SKM-1 treated with dmso at 0.1 percent for 144 hours (cell line): ENCODE results near the gene XPO6.

Experiments used
- DNase-seq: peaks from one replicate; lab custom pipeline; 2025; ENCODE audit not compliant: unreplicated experiment; lab: John Stamatoyannopoulos, UW

Gene XPO6

DNA sequence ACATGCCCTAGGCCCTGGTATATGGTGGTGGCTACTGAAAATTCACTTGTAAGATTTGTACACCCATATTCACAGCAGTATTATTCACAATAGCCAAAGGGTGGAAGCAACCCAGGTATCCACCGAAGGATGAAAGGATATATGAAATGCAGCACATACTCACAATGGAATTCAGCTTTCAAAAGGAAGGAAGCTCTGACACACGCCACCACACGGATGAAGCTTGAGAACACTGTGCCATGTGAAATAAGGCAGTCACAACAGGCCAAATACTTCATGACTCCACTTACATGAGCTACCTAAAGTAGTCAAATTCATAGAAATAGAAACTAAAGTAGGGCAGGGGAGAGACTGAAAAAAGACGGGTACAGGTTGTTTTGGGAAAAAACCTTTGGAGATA is 2.9 kb downstream of the XPO6 start:
- DNase-seq: no peak

DNA sequence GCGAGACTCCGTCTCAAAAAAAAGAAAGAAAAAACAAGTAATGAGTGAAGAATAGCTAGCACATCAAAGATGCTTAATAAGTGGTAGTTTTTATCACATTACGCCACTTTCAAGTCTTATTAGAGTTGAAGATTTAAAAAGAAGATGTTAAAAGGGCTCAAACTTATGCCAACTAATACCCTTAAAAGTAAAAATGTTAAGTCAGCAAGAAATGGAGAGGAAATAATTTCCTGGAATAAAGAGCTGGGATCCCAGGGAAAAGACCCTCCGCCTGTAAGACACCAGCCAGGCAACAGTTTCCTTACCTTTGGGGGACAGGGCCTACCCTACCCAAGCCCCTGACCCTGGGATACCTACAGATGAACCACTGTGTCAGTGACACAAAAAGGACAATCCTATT is 3.6 kb downstream of the XPO6 start:
- DNase-seq: no peak

DNA sequence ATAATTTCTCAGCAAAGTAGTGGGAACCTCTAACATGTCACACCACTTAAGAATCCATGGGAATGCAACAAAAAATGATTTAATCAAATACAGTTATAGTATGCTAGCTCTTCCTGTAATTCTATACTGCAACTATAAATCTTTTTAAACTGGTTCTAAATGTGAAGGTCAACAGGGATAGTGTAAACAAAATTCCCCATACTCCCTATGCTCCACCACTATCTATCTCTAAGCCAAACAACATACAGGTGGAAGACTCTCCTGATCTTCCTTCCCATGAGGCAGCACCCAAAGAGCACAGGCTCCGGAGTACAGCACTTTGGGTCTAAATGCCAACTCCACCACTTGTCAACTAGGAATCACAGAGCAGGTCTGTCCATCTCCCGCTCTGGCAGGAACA is 4.4 kb downstream of the XPO6 start:
- DNase-seq: no peak

DNA sequence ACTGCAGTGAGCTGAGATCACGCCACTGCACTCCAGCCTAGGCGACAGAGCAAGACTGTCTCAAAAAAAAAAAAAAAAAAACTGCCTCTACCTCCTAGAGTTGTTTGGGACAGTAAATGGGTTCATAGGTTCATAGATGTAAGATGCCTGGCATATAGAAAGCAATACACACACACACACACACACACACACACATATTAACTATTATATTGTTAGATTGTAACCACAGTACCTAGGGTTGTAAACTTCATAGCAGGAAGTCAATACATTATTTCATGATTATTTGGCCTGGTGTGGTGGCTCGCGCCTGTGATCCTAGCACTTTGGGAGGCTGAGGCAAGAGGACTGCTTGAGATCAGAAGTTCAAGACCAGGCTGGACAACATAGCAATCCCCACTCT is 5.8 kb downstream of the XPO6 start:
- no peak for DNase-seq

DNA sequence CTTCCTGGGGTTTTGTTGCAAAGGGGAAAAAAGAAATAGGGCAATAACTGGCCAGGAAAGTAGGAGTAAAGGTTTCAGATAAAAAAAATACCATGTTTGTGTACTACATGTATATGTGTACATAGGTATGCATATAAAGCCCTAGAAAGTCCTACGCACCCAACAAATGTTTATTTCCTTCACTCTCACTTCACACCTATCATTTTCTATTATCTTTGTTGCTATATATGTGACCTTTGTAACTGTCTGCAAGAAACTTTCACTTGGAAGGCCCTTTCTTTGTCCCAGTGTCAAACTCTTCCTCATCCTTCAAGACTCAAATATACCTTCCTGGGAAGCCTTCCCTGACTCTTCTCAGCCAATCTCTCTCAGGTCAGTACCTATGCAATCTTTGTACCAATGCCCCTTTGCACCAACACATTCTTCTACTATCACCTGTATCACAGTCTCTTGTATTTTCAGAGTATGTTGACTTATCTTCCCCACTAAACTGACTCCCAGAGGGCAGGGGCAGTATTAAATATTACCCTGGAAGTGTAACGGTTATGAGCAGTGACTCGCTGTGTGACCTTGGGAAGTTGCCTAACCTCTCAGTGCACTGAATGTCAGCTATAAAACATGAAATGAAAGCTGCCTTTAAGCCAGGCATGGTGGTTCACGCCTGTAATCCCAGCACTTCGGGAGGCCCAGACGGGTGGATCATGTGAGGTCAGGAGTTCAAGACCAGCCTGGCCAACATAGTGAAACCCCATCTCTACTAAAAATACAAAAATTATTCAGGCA is 6.5 kb downstream of the XPO6 start:
- no peak for DNase-seq

DNA sequence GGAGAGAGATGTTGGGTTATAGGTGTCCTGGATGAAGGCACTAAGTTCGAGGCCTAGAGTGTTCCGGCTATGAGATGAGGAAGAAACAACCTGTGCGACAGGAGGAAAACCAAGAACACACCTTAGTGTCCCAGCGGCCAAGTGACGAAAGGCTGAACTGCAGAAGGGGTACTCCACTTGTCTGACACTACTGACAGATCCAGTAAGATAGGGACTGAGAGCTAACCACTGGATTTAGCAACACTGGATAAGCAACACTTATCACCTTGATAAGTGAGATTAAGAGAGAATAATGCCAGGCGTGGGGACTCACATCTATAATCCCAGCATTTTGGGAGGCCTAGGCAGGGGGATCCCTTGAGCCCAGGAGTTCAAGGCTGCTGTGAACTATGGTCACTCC is 7.1 kb downstream of the XPO6 start:
- no peak for DNase-seq

DNA sequence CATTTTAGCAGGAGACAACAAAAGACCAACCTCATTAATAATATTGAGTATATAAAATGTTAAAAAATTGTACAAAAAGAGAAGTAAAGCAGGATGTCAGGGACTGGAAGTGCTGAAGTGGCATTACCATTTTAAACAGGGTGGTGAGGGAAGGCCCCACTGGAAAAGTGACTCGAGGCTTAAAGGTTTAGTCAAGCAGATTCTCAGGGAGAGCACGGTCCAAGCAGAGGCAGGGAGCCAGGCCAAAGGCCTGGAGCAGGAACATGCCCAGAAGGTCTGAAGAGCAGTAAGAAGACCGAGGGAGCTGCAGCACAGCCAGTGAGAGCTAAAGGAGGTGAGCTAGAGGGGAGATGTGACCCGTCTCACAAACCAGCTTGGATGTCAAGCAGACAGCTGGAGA is 7.6 kb downstream of the XPO6 start:
- DNase-seq: no peak

DNA sequence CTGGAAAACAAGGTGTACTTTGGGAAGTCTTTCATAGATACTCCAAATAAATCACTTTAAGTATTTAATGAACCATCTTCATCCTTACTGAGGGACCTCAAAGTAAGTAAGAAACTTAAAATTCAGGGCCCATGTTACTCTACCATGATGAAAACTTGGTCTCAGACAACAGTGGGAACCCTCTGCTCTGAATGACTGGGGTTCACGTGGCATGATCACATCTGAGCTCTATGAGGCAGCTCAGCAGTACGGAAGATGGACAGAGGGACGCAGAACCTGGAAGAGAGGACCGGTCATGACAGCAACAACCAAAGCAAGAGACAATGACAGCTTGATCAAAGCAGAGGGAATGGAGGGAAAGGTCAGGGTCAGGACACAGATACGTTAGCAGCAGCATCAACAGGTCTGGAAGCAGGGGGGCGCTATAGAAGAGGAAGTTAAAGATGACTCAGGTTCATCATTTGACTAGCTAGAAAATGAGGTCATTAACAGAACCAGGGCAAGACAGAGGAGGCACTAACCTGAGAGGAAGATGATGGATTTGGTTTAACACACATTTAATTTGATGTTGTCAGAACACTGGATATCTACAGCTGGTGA is 9.5 kb downstream of the XPO6 start:
- peak; percentile 42 for DNase-seq

DNA sequence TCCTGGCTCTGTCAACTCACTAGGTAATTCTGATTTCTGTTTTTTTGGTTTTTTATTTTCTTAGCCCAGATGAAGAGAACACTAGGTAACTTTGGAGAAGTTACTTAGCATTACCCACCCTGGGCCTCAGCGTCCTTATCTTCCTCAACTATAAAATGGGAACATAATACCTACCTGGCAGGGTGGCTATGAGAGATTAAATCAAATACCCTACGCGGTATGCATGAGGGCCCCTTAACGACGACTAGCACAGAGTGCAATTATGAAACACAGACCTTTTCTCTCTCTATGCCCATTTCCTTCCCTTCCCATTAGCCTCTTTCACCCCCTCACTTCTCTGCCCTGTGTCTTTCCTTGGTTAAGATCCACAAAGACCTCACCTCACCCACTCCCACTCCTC is 11.1 kb downstream of the XPO6 start:
- no peak for DNase-seq

DNA sequence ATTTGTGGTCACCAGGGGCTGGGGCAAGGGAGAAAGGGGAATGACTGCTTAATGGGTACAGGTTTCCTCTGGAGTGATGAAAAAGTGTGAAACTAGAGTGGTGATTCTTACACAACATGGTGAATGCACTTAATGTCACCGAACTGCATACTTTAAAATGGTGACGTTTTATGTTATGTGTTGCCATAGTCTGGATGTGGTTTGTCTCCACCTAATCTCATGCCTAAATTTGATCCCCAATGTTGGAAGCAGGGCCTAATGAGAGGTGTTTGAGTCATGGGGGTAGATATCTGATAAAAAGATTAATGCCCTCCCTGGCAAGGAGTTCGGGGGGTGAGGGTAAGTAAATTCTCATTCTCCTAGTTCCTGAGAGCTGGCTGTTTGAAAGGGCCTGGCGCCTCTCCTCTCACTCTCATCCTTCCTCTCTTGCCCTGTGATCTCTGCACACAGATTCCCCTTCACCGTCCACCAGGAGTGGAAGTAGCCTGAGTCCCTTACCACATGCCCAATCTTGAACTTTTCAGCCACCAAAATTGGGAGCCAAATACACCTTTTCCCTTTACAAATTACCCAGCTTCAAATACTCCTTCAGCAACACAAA is 15.3 kb downstream of the XPO6 start:
- DNase-seq: no peak

DNA sequence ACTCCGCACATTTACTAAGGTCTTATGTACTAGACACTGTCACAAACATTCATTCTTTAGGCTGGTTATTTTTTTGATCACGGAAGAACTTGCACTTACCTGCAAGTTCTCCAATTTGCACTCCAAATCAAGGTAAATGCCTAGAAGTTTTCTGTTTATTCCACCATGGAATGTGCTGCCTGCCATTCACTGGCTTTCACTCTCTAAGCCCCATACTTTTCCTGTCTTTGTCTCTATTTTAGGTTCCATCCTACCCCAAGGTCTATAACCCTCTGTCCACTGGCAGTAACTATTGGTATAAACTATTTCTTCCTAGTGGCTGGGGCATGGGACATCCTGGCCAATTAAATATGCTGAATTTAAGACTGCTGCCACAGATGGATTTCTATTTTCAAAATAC is 15.9 kb downstream of the XPO6 start:
- DNase-seq: no peak

DNA sequence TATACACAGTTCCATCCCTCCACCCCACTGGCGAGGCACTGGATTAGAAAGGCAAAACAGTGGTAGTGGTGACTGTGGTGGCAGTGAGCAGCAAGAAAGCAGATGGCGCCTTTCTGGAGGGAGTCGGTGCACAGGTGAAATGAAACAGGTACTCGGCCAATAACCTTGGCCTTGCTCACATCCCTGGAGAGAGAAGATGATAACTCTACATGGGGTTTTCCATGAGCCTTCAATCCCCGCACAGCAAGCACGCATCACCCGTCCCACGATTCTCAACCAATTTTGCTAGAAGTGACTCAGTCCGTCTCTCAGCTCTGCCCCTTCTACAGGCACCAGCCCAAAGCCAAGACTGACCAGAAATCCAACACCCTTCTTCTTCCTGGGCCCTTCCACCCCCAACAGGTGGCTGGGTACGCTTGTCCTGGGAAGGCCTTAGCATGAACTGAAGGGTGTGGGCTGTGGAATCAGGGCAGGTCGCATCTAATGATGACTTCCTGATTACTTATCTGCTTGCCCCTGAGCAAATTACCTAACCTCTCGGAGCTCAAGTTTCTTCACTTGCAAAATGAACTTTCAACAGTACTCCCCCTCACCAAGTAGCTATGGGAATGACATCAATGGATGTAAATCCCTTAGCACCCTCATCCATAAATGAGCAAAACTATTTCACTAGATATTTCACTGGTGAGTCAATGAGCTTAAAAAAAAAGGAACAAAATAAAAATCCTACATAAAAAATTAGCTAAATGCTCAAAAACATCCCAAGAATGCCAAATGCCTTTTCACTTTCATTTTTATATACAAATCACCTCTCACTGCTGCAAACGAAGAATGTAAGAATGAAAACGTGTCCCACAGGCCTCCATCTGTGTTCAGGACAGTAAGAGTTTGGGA is 18.0 kb downstream of the XPO6 start:
- DNase-seq: no peak

DNA sequence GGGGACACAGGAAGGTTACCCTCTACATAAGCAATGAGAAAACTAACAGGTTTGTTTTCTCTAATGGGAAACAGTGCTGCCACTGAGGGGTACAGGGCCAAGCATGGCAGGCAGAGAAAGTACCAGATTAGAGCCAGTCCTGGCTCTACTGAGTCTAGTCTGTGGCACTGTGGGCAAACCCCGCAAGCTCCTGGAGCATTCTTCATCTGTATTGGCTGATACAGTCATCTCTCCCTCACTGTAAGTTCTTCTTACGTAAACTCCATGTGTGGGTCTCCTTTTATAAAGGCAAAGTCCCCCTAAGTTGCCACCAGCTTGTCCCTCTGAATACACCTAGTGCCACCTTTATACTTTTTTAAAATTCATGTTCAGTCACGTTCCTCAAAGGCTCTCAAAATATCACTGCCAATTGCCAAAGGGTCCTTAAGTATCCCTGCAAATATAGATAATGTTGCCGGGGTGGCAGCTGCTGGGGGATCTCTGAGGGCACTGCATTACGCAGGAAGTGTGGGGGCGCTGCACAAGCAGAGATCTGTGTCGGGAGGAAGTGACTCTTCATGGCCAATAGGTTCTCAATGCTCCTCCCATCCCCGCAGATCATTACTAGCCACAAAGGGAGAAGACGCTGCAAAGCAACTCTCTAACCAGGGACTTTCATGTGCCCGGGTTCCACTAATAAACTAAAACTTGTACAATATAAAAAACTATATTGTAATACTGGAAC is 18.8 kb downstream of the XPO6 start:
- DNase-seq: no peak

DNA sequence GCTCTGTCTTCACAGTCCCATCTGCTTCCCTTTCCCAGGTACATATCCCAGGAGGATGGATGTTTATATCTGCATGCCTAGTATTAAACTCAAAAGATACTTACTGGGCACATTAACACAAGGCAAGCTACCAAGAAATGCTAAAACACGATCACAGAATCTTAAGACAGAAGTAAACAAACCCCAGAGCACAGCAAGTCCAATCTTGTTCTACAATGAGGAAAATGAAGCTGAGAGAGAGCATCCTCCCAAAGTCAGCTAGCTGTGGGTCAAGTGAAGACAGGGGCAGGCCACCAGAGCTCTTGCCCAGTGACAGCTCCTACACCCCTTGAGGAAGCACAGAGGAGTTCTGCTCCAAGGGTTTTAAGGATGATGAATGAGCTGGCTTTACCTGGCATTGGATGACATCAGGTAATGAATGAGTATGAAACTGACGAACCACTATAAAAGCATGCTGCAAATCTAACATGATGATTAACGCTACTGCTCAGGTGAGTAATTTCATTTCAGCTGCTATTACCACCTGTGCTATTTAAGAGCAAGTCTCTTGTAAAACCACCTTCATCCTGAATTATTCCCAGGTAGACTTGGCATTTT is 20.3 kb downstream of the XPO6 start:
- no peak for DNase-seq

DNA sequence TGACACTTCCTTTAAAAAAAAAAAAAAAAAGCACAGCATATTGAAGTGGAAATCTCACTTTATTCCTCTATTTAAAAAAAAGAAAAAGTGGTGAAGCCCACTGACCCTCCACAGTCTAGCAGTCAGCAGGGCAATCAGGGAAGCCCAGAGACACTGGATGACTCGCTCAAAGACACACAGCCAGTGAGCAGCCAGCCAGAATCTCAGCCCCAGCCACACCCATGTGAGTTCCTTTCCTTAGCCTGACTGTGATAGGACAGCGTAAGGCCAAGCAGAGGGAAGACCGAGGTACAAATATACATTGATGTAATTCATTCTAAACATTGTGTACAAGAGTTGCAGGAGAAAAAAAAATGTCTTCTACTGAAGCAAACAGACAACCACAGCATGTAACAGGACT is 22.5 kb downstream of the XPO6 start:
- no peak for DNase-seq

DNA sequence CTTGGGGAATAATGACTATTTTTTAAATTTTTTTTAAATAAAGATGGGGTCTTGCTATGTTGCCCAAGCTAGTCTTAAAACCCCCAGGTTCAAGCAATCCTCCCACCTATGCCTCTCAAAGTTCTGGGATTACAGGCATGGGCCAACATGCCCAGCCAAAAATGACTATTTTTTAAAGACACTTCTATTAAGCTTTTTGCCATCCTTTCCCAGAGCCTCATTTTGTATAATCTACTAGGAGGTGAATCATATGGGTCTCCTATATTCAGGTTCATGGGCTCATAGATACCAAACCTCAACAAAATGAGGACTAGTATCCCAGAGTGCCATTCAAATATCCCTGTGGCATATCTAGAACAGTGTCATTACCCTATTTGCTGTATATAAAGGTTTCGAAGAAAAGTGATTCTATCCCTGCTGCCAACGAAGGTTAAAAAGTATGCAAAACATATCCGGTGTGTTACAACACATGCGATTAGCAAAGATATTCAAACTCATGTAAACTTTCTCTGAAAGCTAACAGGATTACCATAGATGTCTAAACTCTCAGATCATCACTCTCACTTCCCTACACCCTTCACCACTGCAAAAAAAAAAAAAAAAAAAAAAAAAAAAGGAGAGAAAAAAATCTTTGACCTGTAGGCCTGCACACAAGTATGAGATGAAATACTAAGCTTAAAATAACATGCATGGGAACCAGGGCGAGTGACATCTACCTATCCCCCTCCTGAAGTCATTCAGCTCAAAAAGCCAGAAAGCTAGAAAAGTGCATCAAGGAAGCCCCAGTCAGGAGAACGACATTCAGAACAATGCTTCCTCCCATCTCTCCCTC is 23.5 kb downstream of the XPO6 start:
- DNase-seq: no peak

DNA sequence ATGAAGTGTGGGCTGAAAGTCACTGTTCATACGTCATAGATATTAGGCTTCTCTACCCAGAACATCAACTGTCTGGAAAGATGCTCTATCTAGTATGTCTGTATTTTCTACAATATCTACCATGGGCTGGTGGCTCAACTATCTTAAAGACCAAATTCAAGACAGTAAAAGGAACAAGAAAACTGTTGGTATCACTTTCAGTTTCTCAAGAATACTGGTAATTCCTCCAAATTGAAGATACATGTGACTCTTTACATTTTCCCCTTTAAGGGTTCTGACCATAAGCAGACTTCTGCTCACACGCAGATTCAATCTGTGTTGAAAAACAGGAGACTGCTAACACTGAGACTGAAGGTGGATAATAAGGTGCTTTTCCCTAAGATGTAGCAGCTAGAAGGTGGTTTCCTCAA is 24.2 kb downstream of the XPO6 start:
- DNase-seq: no peak

DNA sequence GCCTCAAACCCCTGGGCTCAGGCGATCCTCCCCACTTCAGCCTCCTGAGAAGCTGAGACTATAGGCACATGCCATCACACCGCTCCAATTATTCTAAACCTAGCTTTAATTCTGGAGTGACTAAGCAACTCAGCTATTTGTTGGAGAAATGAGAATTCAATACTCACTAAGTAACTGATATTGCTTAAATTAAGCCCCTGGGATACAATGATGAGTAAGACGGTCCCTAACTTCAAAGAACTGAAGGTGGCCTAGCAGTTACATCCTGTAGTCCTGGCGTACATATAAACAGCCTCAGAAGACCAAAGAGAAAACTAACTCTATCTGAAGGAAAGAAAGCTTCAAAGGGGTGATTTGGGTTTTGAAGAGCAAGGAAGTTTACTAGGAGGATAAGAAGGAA is 25.0 kb downstream of the XPO6 start:
- DNase-seq: no peak

DNA sequence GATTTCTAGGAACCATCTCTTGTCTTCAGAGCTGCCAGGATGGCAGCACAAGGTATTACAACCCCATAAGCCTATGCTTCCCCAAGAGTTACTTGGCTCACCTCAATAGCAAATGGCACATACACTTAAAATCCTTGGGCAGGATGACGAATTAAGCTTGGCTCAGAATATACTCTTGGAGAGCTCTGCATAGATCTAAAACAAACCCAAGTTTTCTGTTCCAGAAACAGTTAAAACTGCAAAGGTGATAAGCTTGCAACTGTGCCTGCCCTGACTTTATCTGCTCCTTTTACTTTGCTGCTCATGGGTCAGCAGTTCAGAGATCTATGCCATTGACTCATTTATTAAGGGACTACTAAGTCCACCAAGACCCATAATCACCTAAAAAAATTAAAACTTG is 26.1 kb downstream of the XPO6 start:
- DNase-seq: no peak

DNA sequence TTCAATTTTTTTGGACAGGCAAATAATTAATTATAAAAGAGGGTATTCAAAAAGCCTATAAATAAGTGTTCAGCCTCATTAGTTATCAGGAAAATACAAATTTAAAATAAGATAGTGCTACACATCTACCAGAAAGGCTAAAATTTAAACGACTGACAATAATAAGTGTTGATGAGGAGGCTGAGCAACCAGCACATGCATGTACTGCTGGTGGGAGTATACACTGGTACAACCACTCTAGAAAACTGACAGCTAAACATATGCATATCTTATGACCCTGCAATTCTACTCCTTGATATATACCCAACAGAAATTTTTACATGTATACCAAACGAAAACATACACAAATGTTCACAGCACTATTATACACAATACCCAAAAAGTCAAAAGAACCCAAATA is 27.1 kb downstream of the XPO6 start:
- DNase-seq: no peak
